PFSK-1 (cell line): ENCODE measurements around the gene DHRSX.

Experiments
- FOXP2 ChIP-seq: optimal IDR thresholded peaks from 2 replicates; pipeline ENCODE3; 2011; ENCODE audit warnings: borderline replicate concordance, control low read depth, inconsistent platforms; ENCODE audit not compliant: insufficient read depth; ENCODE audit errors: extremely low read length, extremely low read depth
- POLR2AphosphoS5 ChIP-seq: IDR thresholded peaks from 2 replicates; pipeline ENCODE4 v1.6.1; 2012; ENCODE audit warnings: low read depth, mild to moderate bottlenecking, control low read depth, low read length, moderate library complexity
- REST ChIP-seq, 2 experiments: IDR thresholded peaks; 2 replicates each; pipeline versions ENCODE4 v1.6.1 to v1.8.0; 2011 to 2012; ENCODE audit warnings: low read depth in 2 of 2, low read length in 2 of 2, control low read depth in 1 of 2, inconsistent platforms in 1 of 2, mild to moderate bottlenecking in 1 of 2, moderate library complexity in 1 of 2; ENCODE audit not compliant: insufficient read depth in 1 of 2
- SIN3A ChIP-seq: IDR thresholded peaks from 2 replicates; pipeline ENCODE4 v1.6.1; 2012; ENCODE audit warnings: mild to moderate bottlenecking, low read length, moderate library complexity, borderline replicate concordance; ENCODE audit not compliant: insufficient read depth
- TAF1 ChIP-seq: IDR thresholded peaks from 2 replicates; pipeline ENCODE4 v1.6.1; 2012; ENCODE audit warnings: low read length, control low read depth, borderline replicate concordance; ENCODE audit not compliant: insufficient read depth

GRCh38 chrX:2172359-2172758, 328.4 kb downstream of the DHRSX start:
- no peak for TF ChIP-seq POLR2AphosphoS5
- no peak for TF ChIP-seq REST (IDR thresholded peaks at IDR 0.05; ENCODE audit: insufficient read depth in 1 of 2, low read depth in 2 of 2, low read length in 2 of 2)
- no peak for TF ChIP-seq SIN3A
- TF ChIP-seq TAF1, result no peak
- no peak for TF ChIP-seq FOXP2
